ENCODE measurements around the gene KLHL7. TPM values are rescaled to one million over a fixed set of nuclear protein-coding genes. Genes with fewer than 3 reads are reported as not detected.

The KLHL7 gene
- total and polyA plus RNA-seq, 2 donors (not counting 3 experiments of a cell fraction or from before 2014, with no cell fraction given) = 21.3 to 32.1 TPM

DNA sequence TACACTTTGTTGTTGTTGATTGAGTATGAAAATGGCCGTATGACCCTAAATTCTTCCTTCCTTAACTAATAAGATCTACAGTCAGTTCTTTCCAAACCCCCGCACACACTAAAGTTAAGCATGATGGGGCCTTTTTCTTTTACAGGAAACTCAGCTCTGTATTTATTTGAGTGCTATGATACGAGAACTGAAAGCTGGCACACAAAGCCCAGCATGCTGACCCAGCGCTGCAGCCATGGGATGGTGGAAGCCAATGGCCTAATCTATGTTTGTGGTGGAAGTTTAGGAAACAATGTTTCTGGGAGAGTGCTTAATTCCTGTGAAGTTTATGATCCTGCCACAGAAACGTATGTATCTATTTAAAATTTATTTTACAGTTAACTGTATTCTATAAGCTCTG is 62.1 kb downstream of the KLHL7 start:
- no peaks in the 10 kb centered on the region for H3K36me3 ChIP-seq (ENCODE audit: control insufficient read depth in 2 of 2, extremely low read depth in 1 of 2, insufficient read depth in 2 of 2, low read length in 2 of 2)
- BruUV-seq (replicated peaks) = no TSS peak
- H3K27me3 ChIP-seq (ENCODE audit: control insufficient read depth in 2 of 2, insufficient read depth in 2 of 2, low read length in 2 of 2) = no peaks in the 10 kb centered on the region
- H3K4me2 ChIP-seq (ENCODE audit: insufficient read depth, low read length) = no peak overlapping the region
- DNase-seq (ENCODE audit: low read depth, low spot score) = peak; percentile 23
- H3K4me1 ChIP-seq (ENCODE audit: control insufficient read depth, extremely low read depth, insufficient read depth, low read length) = peaks cover 12% of the 10 kb centered on the region
- FAIRE-seq = no peak
- CTCF ChIA-PET = no interaction called here
- no peaks in the 10 kb centered on the region for H4K20me1 ChIP-seq (replicated peaks; ENCODE audit: control insufficient read depth, extremely low read depth, insufficient read depth, low read length)
- H3K9ac ChIP-seq (replicated peaks; ENCODE audit: extremely low read depth, insufficient read depth, low read length) = no peak overlapping the region
- dilution Hi-C loops (cut with MboI; ENCODE audit: extremely low pct_ligation_motif_present, low sequenced_read_pairs) = no loop called here
- H3K27ac ChIP-seq (ENCODE audit: insufficient read depth, low read depth, low read length) = no peak overlapping the region
- no peaks in the 10 kb centered on the region for H3K79me2 ChIP-seq (ENCODE audit: control insufficient read depth, insufficient read depth, low read length)
- H3K9me3 ChIP-seq (replicated peaks; ENCODE audit: control insufficient read depth, insufficient read depth, low read length) = no peaks in the 10 kb centered on the region
- TF ChIP-seq POLR2AphosphoS5 (IDR thresholded peaks at IDR 0.05; ENCODE audit: insufficient read depth, low read depth, low read length) = no peak
- TF ChIP-seq, protein P1, sequence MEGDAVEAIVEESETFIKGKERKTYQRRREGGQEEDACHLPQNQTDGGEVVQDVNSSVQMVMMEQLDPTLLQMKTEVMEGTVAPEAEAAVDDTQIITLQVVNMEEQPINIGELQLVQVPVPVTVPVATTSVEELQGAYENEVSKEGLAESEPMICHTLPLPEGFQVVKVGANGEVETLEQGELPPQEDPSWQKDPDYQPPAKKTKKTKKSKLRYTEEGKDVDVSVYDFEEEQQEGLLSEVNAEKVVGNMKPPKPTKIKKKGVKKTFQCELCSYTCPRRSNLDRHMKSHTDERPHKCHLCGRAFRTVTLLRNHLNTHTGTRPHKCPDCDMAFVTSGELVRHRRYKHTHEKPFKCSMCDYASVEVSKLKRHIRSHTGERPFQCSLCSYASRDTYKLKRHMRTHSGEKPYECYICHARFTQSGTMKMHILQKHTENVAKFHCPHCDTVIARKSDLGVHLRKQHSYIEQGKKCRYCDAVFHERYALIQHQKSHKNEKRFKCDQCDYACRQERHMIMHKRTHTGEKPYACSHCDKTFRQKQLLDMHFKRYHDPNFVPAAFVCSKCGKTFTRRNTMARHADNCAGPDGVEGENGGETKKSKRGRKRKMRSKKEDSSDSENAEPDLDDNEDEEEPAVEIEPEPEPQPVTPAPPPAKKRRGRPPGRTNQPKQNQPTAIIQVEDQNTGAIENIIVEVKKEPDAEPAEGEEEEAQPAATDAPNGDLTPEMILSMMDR (IDR thresholded peaks at IDR 0.05; ENCODE audit: extremely low read depth in 1 of 2, insufficient read depth in 1 of 2, low read depth in 1 of 2, low read length in 2 of 2) = no peak
- TF ChIP-seq, protein P2, sequence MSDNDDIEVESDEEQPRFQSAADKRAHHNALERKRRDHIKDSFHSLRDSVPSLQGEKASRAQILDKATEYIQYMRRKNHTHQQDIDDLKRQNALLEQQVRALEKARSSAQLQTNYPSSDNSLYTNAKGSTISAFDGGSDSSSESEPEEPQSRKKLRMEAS (IDR thresholded peaks at IDR 0.05; ENCODE audit: insufficient read depth, insufficient read length) = no peak
- no peak overlapping the region for H3K4me3 ChIP-seq (replicated peaks in 1 of 3; ENCODE audit: insufficient read depth in 1 of 3, low read depth in 1 of 3, low read length in 3 of 3)
- intact Hi-C loops (cut with micrococcal nuclease) = no loop called here
- POLR2A ChIA-PET = no interaction called here
- no peak overlapping the region for H2AFZ ChIP-seq (ENCODE audit: low read depth, low read length)
- no peaks in the 10 kb centered on the region for H3K9me1 ChIP-seq (replicated peaks; ENCODE audit: control insufficient read depth, extremely low read depth, insufficient read depth, low read length)

DNA sequence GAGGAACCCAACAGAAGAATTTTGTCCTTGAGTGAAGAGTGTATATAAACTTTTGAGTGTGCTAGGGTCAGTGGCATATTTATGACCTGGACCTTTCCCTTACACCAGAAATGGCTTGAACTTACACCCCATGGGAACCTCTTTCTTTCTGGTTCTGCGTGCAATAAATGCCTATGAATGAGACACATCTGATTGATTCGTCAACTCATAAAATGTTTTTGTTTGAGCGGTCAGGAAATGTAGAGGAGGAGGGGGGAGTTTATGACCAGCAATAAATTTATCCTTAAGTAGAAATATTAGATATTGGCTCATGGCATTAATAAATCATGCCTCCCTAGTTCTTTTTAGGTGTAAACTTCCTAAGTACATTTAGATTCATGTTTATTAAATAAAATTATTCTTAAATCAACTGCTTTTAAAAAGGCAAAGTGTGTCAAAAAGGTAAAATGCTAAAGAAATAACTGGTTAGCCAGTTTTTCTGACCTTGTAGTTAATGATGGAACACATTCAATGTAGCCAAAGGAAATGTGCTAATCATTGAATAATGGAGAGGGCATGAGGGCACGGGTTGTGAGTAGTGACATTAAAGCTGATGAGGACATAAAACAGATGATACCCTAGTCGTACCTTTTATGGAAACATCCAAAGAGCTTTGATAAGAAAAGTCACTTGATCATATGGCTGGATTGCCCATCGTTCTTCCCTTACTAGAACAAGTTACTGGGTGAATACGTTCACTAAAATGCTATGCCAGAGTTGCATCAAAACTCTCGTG is 62.7 kb downstream of the KLHL7 start:
- Histone ChIP-seq H4K20me1 (replicated peaks; ENCODE audit: control insufficient read depth, extremely low read depth, insufficient read depth, low read length) (no peaks in the 10 kb centered on the region), H3K27me3 (ENCODE audit: control insufficient read depth in 2 of 2, insufficient read depth in 2 of 2, low read length in 2 of 2) (no peaks in the 10 kb centered on the region), H3K4me3 (replicated peaks in 1 of 3; ENCODE audit: insufficient read depth in 1 of 3, low read depth in 1 of 3, low read length in 3 of 3) (no peak overlapping the region), H2AFZ (ENCODE audit: low read depth, low read length) (no peak overlapping the region), H3K27ac (ENCODE audit: insufficient read depth, low read depth, low read length) (no peak overlapping the region), H3K36me3 (ENCODE audit: control insufficient read depth in 2 of 2, extremely low read depth in 1 of 2, insufficient read depth in 2 of 2, low read length in 2 of 2) (no peaks in the 10 kb centered on the region), H3K4me2 (ENCODE audit: insufficient read depth, low read length) (no peak overlapping the region), H3K79me2 (ENCODE audit: control insufficient read depth, insufficient read depth, low read length) (no peaks in the 10 kb centered on the region), H3K4me1 (ENCODE audit: control insufficient read depth, extremely low read depth, insufficient read depth, low read length) (peaks cover 12% of the 10 kb centered on the region), H3K9me1 (replicated peaks; ENCODE audit: control insufficient read depth, extremely low read depth, insufficient read depth, low read length) (no peaks in the 10 kb centered on the region), H3K9ac (replicated peaks; ENCODE audit: extremely low read depth, insufficient read depth, low read length) (no peak overlapping the region), H3K9me3 (replicated peaks; ENCODE audit: control insufficient read depth, insufficient read depth, low read length) (no peaks in the 10 kb centered on the region)
- ChIA-PET CTCF (interaction anchor here (2.2 kb wide), 1 partner anchor 16 kb away, joined by 6 read pairs; no protein-coding TSS in a partner anchor), POLR2A (no interaction called here)
- DNase-seq (ENCODE audit: low read depth, low spot score) = peak; percentile 57
- dilution Hi-C loops (cut with MboI; ENCODE audit: extremely low pct_ligation_motif_present, low sequenced_read_pairs) (no loop called here), intact Hi-C loops (cut with micrococcal nuclease) (no loop called here)
- BruUV-seq (replicated peaks) = no TSS peak
- TF ChIP-seq MYC (IDR thresholded peaks at IDR 0.05; ENCODE audit: low read depth, low read length) = no peak
- TF ChIP-seq, protein P1 (IDR thresholded peaks at IDR 0.05; ENCODE audit: extremely low read depth in 1 of 2, insufficient read depth in 1 of 2, low read depth in 1 of 2, low read length in 2 of 2) = no peak
- no peak for TF ChIP-seq POLR2AphosphoS5 (IDR thresholded peaks at IDR 0.05; ENCODE audit: insufficient read depth, low read depth, low read length)
- TF ChIP-seq EZH2 (IDR thresholded peaks at IDR 0.05; ENCODE audit: borderline replicate concordance, low read depth, low read length, severe bottlenecking) = no peak
- TF ChIP-seq POLR2A (IDR thresholded peaks at IDR 0.05; ENCODE audit: low read depth, low read length) = no peak
- no peak for FAIRE-seq
